ENCODE data around the gene MAGEB6. TPM values are rescaled to one million over a fixed set of nuclear protein-coding genes. Genes with fewer than 3 reads are reported as not detected.
"Not testable (repeated sequence)": the region's sequence is repeated elsewhere in the genome, so short reads cannot be mapped to it uniquely, and the experiment has no call there.

The MAGEB6 gene
- 1 to 10 TPM in 1 of 2 donors, not detected in 1; 2.4 TPM for total RNA-seq

- Histone ChIP-seq H3K9me3 (no peaks in the 10 kb centered on the region), H3K4me3 (no peak within 1 kb of the TSS), H3K4me1 (replicated peaks) (no peaks in the 10 kb centered on the region), H3K27ac (no peak within 1 kb of the TSS), H3K27me3 (replicated peaks; ENCODE audit: insufficient read depth) (no peaks in the 10 kb centered on the region), H3K36me3 (no peaks in the 10 kb centered on the region)
- no peak for DNase-seq (ENCODE audit: low spot score)
- intact Hi-C loops (cut with DNase I): no loop called here
- WGBS: 93% methylated on average over 16 of the region's 17 CpGs
- TF ChIP-seq CTCF (IDR thresholded peaks at IDR 0.05): no peak
Measured at GRCh38 chrX:26192204-26192603, at the start of gene MAGEB6. Gene MAGEB6, plus strand, starts transcription at chrX:26192440. Its CDS starts 1,407 bp downstream, at chrX:26193847.

GRCh38 chrX:26146024-26146423 is 46.2 kb upstream of the MAGEB6 start:
- no peak overlapping the region for H3K4me3 ChIP-seq
- no peaks in the 10 kb centered on the region for H3K4me1 ChIP-seq (replicated peaks)
- no peak for DNase-seq (ENCODE audit: low spot score)
- 18% methylated on average over 2 of the region's 2 CpGs for WGBS
- H3K9me3 ChIP-seq: no peaks in the 10 kb centered on the region
- no peak overlapping the region for H3K27ac ChIP-seq
- no peaks in the 10 kb centered on the region for H3K36me3 ChIP-seq
- TF ChIP-seq POLR2AphosphoS5 (IDR thresholded peaks at IDR 0.05) (no peak), POLR2A (IDR thresholded peaks at IDR 0.05) (no peak), CTCF (IDR thresholded peaks at IDR 0.05) (no peak)
- H3K27me3 ChIP-seq (replicated peaks; ENCODE audit: insufficient read depth): no peaks in the 10 kb centered on the region
- intact Hi-C loops (cut with DNase I): no loop called here

GRCh38 chrX:26160301-26160700 is 31.9 kb upstream of the MAGEB6 start, which contains the start of gene MAGEB6B:
Gene MAGEB6B, plus strand, starts transcription at chrX:26160601. Its CDS starts 0 bp downstream, at chrX:26160601.
- no peaks in the 10 kb centered on the region for H3K27me3 ChIP-seq (replicated peaks; ENCODE audit: insufficient read depth)
- no peak for DNase-seq (ENCODE audit: low spot score)
- intact Hi-C loops (cut with DNase I): no loop called here
- TF ChIP-seq POLR2AphosphoS5 (IDR thresholded peaks at IDR 0.05) (no peak), POLR2A (IDR thresholded peaks at IDR 0.05) (no peak)
- H3K27ac ChIP-seq: no peak within 1 kb of the TSS
- no peaks in the 10 kb centered on the region for H3K4me1 ChIP-seq (replicated peaks)
- no peaks in the 10 kb centered on the region for H3K36me3 ChIP-seq
- H3K9me3 ChIP-seq: no peaks in the 10 kb centered on the region
- H3K4me3 ChIP-seq: no peak within 1 kb of the TSS
- 89% methylated on average over 10 of the region's 10 CpGs for WGBS

GRCh38 chrX:26203561-26203960 is 11.3 kb downstream of the MAGEB6 start:
- Histone ChIP-seq H3K36me3 (no peaks in the 10 kb centered on the region), H3K27ac (no peak overlapping the region), H3K4me3 (no peak overlapping the region), H3K9me3 (no peaks in the 10 kb centered on the region), H3K4me1 (replicated peaks) (no peaks in the 10 kb centered on the region), H3K27me3 (replicated peaks; ENCODE audit: insufficient read depth) (no peaks in the 10 kb centered on the region)
- no peak for DNase-seq (ENCODE audit: low spot score)
- intact Hi-C loops (cut with DNase I): no loop called here
- no peak for TF ChIP-seq POLR2AphosphoS5 (IDR thresholded peaks at IDR 0.05)
- TF ChIP-seq CTCF (IDR thresholded peaks at IDR 0.05): no peak

- H3K36me3 ChIP-seq; DNase-seq (ENCODE audit: low spot score); H3K9me3 ChIP-seq; H3K4me3 ChIP-seq; intact Hi-C loops (cut with DNase I); H3K27ac ChIP-seq; H3K27me3 ChIP-seq (replicated peaks; ENCODE audit: insufficient read depth); H3K4me1 ChIP-seq (replicated peaks): not testable (repeated sequence)
- 98% methylated on average over 9 of the region's 27 CpGs for WGBS
Measured at GRCh38 chrX:26204717-26205116, 12.5 kb downstream of the MAGEB6 start.

- Histone ChIP-seq H3K4me1 (replicated peaks) (no peaks in the 10 kb centered on the region), H3K27me3 (replicated peaks; ENCODE audit: insufficient read depth) (no peaks in the 10 kb centered on the region), H3K27ac (no peak overlapping the region), H3K9me3 (no peaks in the 10 kb centered on the region), H3K36me3 (no peaks in the 10 kb centered on the region), H3K4me3 (no peak overlapping the region)
- intact Hi-C loops (cut with DNase I): no loop called here
- DNase-seq (ENCODE audit: low spot score): no peak
- 58% methylated on average over 3 of the region's 3 CpGs for WGBS
- no peak for TF ChIP-seq POLR2AphosphoS5 (IDR thresholded peaks at IDR 0.05)
- no peak for TF ChIP-seq POLR2A (IDR thresholded peaks at IDR 0.05)
- no peak for TF ChIP-seq CTCF (IDR thresholded peaks at IDR 0.05)
Measured at GRCh38 chrX:26208012-26208411, 15.8 kb downstream of the MAGEB6 start.

All from prostate gland (tissue), 2 donors.